Sigmoid colon (tissue), 4 donors: ENCODE data around the gene HPDL.

Source experiments
- CTCF ChIP-seq, 4 experiments: fragments of 450-650 bp in 3 of 4; fragments of 200-600 bp in 1 of 4; IDR thresholded peaks; one replicate each; pipeline ENCODE4 v1.5.1; 2016 to 2019; ENCODE audit warnings: antibody characterized with exemption in 4 of 4, mild to moderate bottlenecking in 3 of 4, moderate library complexity in 2 of 4
- EP300 ChIP-seq, 4 donors: sonication (generic); formaldehyde crosslinking; IDR thresholded peaks; one replicate each; pipeline ENCODE4 v1.6.1; 2017; ENCODE audit warnings: antibody characterized with exemption in 4 of 4
- POLR2A ChIP-seq, 2 donors: fragments of 450-650 bp; IDR thresholded peaks; one replicate each; pipeline ENCODE4 v1.6.1; 2016; ENCODE audit warnings: antibody characterized with exemption in 2 of 2, mild to moderate bottlenecking in 2 of 2, moderate library complexity in 2 of 2
- POLR2AphosphoS5 ChIP-seq, 4 donors: sonication (generic); formaldehyde crosslinking; IDR thresholded peaks; one replicate each; pipeline ENCODE4 v1.6.1; 2017; ENCODE audit warnings: antibody characterized with exemption in 4 of 4

GRCh38 chr1:45317166-45317565 lies 9.5 kb upstream of the HPDL start:
- TF ChIP-seq POLR2AphosphoS5 (IDR thresholded peaks at IDR 0.05) (no peak), CTCF (IDR thresholded peaks at IDR 0.05) (no peak), POLR2A (IDR thresholded peaks at IDR 0.05) (no peak), EP300 (IDR thresholded peaks at IDR 0.05) (no peak)
